G401.6 (cell line): ENCODE results near the gene SPOCD1.

ENCODE experiments used
- FAIRE-seq: peaks from 2 replicates; lab custom pipeline; 2012; peaks lifted over from hg19 to GRCh38; lab: Jason Lieb, UNC

SPOCD1 gene

GRCh38 chr1:31787261-31787660 is 28.6 kb downstream of the SPOCD1 start:
- FAIRE-seq = no peak

DNA sequence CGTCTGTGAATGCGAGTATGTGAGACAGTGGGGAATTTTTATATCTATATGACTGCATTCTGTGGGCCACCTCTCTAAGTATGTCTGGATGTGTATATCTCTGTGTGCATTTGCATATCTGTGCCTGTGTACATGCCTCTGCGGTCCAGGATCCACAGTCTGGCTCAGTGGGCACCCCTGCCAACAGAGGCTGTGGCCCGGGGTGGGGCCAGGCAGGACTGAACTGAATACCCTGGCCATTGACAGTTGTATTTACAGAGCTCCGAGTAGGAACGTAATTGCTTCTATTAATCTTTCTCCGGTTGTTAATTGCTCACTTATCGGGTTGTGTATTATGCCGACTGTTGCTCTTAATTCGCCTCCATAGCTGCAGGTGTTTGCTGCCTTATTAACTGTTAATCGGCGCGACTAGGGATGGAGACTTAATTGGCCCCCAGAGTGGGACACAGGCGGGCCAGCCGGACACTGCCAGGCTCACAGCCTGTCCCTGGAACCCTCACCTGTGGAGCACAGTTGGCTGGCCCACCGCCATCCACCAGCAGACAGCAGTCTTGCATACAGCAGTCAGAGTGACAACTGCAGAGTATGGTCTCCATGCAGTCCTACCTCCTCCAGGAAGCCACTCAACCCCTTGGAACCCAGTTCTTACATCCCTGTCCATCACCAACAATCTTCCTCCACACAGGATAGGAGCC is 29.3 kb downstream of the SPOCD1 start:
- FAIRE-seq = no peak

- FAIRE-seq = no peak
Observed at GRCh38 chr1:31785947-31786290, 29.9 kb downstream of the SPOCD1 start.

- no peak for FAIRE-seq
Observed at GRCh38 chr1:31785020-31785946, 30.5 kb downstream of the SPOCD1 start.

GRCh38 chr1:31784356-31785019 is 31.3 kb downstream of the SPOCD1 start:
- FAIRE-seq = no peak

DNA sequence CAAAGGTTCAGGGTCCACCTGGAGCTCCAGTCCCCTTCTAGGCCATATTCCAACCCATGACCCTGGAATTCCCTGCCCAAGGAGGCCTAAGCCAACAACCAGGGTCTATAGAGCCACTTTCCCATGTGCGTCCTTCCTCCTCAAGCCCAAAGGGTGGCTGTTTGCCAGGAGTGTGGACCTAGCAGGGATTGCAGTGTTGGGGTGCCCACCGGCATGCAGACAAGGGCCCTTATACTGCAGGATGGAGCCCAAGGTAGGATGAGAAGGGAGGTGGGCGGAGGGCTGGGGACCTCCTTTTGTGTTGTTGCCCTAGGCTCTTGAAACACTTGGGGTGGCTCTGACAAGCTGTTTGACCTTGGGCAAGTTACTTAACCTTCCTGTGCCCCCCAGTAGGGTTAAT is 32.0 kb downstream of the SPOCD1 start:
- FAIRE-seq = no peak

DNA sequence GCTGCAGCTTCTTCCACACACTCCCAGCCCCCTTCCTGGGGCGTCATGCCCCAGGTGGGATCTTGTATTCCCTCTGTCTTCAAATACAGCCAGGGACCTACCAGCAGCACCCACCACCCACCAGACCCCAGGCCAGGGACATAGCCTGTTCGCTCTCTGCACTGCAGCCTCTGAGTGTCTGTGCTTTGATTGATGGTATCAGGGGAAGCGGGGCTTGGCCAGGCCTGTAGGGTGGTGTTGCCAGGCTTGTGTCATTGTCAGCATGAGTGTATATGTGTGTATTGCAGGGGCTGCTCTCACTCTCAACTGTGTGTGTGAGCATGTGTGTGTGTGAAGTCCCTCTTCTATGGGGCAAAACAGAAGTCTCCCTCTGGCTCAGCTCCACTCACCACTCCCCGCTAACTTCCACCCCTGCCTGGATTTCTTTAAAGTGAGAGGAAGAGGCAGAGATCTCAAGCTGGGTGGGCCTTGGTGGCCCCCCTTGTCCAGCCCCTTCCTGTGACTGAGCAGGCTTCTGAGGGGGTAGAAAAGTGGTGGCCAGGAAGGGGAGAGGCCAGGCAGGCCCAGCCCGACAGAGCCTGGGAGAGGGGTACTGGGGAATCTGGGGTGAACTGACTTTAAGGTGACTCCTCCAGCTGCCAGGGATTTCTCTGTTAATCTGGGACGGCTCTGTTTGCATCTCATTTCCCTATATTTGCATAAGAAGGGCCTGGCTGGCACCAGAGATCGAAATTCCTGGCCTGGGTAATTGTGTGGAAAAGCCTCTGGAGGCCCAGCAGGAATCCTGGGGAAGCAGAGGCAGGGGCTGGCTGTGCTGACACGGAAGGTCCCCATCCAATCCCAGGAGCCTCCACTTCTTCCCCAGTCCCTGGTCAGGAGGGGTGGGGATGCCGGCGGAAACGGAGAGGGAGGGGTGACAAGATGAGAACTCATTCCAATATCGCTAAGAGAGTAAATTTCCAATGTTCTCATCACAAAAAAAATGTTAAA is 33.1 kb downstream of the SPOCD1 start:
- no peak for FAIRE-seq

DNA sequence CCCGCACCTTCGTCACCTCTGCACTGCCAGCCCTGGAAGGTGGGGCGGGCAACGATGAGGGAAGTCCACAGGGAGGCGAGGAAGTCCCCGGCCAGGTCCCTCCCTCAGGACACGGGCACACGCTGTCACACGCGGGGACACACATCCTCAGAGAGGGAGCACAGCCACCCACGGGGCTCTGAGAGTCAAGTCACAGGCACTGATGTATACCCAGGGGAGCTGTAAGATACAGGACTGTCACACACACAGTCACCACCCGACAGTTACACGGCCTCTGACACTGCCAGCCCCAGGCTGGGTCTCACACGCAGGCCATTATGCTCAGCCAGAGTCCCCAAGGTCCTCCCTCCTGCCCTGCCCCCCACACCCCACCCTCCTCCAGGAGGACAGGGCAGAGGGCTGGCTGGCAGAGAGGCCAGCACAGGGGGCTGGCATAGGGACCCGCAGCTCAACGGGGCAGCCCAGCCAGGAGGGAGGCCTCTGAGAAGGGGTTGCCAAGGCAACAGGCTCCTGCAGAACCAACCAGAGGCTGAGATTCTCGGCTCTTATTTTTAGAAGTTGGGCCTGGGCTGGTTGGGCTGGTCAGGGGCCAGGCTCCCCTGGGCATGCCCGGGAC is 34.0 kb downstream of the SPOCD1 start:
- no peak for FAIRE-seq

DNA sequence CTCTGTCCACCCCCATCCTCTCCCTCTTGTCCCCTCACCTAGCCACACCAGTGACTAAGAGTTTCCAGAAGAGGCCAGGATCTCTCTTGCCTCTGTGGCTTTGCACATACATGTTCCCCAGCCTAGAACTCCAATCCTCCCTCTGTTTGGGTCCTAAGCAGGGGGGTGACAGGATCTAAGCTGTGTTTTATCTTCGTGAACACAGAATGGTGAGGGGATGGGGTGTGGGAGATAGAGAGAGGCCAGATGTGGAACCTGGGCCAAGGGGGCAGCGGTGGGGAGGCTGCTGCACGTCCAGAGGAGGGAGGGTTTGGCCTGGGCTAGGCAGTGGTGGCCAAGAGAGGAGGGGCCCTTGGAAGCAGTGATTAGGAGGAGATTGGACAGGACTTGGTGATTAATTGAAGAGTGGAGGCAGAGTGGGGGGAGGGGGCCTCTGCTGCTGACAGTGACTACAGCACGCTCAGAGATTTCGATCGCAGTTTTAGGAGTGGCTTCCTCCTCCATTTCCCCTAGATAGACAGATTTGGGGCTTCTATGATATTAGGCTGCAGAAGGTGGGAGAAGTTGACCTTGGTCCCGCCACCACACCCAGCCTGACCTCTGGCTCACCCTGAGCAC is 34.6 kb downstream of the SPOCD1 start:
- FAIRE-seq = no peak

- FAIRE-seq = no peak
Observed at GRCh38 chr1:31780632-31781031, 35.2 kb downstream of the SPOCD1 start.

- no peak for FAIRE-seq
Observed at GRCh38 chr1:31779687-31780086, 36.1 kb downstream of the SPOCD1 start.

DNA sequence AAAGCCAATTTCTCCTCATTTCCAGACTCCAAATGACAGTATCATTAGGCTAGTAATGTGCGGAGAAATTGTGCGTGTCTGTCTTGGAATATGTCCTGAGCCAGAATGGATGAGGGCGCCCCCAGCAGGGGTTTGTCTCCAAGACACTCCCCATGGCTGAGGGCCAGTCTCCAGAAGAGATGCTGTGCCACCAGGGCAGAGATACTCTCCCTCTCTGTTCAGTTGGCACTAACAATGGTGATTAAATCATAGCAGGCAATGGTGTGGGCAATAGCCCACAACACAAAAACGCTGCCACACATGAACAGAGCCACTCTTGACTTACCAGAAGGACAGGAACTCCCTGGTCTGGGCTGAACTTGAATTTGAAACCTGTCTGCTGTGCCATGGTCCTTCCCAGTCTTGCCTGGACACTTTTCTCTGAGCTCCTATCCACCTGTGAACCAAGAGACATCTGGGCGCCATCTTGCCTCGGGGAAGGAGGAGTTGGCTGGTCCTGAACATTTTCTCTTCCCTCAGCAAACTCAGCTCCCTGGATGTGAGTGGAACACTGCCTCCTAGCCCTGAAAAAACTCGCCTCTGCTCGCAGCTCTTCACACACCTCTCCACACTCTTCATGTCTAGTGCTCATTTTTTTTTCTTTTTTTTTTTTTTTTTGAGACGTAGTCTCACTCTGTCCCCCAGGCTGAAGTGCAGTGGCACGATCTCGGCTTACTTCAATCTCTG is 36.9 kb downstream of the SPOCD1 start:
- peak; percentile 11 for FAIRE-seq

- no peak for FAIRE-seq
Observed at GRCh38 chr1:31776516-31776915, 39.3 kb downstream of the SPOCD1 start.

DNA sequence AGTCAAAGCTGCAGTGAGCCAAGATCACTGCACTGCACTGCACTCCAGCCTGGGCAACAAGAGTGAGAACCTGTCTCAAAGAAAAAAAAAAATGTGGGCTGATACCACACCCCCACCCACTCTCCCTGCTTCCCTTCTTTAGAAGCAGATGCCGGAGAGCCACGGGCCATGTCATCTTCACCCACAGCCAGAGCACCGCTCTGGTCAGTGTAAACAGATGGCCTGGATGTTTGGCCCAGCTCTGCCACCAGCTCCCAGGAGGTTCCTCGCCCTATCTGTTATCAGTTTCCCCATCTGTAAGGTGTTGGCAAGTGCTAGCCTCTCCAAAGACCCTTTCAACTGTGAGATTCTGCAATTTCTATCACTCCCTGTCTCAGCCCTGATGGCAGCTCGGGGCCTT is 39.8 kb downstream of the SPOCD1 start:
- no peak for FAIRE-seq

GRCh38 chr1:31775210-31775999 is 40.4 kb downstream of the SPOCD1 start:
- no peak for FAIRE-seq

GRCh38 chr1:31774495-31774894 is 41.3 kb downstream of the SPOCD1 start:
- no peak for FAIRE-seq

DNA sequence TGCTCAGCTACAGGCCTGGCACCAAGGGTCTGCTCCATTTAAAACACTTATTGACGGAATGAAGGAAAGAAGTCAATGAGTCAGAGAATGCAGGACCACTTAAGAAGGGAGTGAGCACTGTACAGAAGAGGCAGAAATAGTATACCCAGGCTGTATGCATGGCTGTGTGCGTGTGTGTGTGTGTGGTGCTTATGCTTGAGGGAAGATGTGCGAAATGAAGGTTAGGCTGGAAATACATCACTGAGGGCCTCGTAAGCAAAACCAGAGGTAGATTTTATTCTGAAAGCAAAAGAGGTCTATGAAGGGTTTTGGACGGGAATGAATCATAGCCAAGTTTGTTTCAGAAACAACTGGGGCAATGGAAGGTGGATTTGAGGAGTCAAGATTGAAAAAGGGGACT is 42.0 kb downstream of the SPOCD1 start:
- no peak for FAIRE-seq

GRCh38 chr1:31772669-31773248 is 43.1 kb downstream of the SPOCD1 start:
- FAIRE-seq = no peak
